Renal cortex interstitium (tissue), 3 donors: ENCODE measurements around the gene GPALPP1. TPM values are rescaled to one million over a fixed set of nuclear protein-coding genes. Genes with fewer than 3 reads are reported as not detected.

Source experiments
- polyA plus RNA-seq, 3 donors: library from polyadenylated mRNA; unstranded; fragments of 120-200 nt; gene quantifications; one replicate each; pipeline ENCODE4 v1.2.1, GENCODE V29; 2013; ENCODE audit not compliant: insufficient read length in 3 of 3

The GPALPP1 gene
- polyA plus RNA-seq, 3 donors = 50.5 to 60.3 (median 53.6) TPM

Other genes with a start within 250 kb of the GPALPP1 start
- gene NUFIP1, start 67 bp upstream of the GPALPP1 start, polyA plus RNA-seq = 10 to 100 TPM; 11.3 to 14.9 (median 12.5) TPM
- 10 to 100 TPM; 25.5 to 29.9 (median 27.3) TPM for gene GTF2F2, start 131.0 kb downstream of the GPALPP1 start, polyA plus RNA-seq
- gene KCTD4, start 211.5 kb downstream of the GPALPP1 start, polyA plus RNA-seq = under 1 TPM; 0.45 to 0.61 (median 0.61) TPM